Measurements from ENCODE around the gene YPEL2. TPM values are rescaled to one million over a fixed set of nuclear protein-coding genes. Genes with fewer than 3 reads are reported as not detected.
A peak's percentile ranks its signal among the peaks of the same experiment; 100 is the strongest.

The YPEL2 gene
- total RNA-seq, 4 donors from 2014 or later = 16.5 to 24.1 (median 21.8) TPM

- Histone ChIP-seq H3K4me1 (peaks cover 0 to 32% (median 11%) of the 10 kb centered on the region in 4 donors), H3K27me3 (no peaks in the 10 kb centered on the region), H3K36me3 (peaks cover 0 to 46% (median 0%) of the 10 kb centered on the region in 3 donors), H3K4me3 (no peak overlapping the region), H3K9me3 (no peaks in the 10 kb centered on the region), H3K27ac (no peak overlapping the region)
- TF ChIP-seq POLR2A (IDR thresholded peaks at IDR 0.05) (no peak), CTCF (IDR thresholded peaks at IDR 0.05) (no peak)
- no peak for DNase-seq
These were observed 24.4 kb downstream of the YPEL2 start for GRCh38 chr17:59355702-59356325.

DNA sequence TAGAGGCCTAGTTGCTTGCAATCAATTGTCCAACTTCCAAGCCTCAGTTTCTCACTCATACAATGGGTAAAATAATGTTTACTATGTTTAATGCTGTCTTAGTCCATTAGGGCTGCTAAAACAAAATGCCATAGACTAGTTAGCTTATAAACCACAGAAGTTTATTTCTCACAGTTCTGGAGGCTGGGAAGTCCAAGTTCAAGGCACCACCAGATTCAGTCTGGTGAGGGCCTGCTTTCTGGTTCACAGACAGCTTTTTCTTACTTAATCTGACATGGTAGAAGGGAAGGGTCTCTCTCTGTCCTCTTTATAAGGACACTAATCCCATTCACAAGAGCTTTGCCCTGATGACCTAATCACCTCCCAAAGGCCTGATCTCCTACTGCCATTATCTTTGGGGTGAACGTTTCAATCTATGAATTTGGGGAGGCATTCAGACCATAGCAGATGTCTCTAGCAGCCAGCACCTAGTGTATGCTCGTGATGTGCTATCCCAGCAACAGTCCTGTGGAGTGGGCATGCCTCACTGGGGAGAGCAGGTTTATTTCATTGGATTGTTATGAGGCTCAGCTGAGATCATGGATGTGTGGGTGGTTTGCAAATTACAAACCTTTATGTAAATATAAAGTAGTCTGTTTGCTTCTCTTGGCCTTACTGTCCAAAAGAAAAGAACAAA lies 25.2 kb downstream of the YPEL2 start:
- peaks cover 0 to 48% (median 0%) of the 10 kb centered on the region in 3 donors for H3K36me3 ChIP-seq
- H3K4me3 ChIP-seq = no peak overlapping the region
- TF ChIP-seq POLR2A (IDR thresholded peaks at IDR 0.05) = no peak
- no peaks in the 10 kb centered on the region for H3K27me3 ChIP-seq
- no peak overlapping the region for H3K27ac ChIP-seq
- no peaks in the 10 kb centered on the region for H3K9me3 ChIP-seq
- peaks cover 0 to 35% (median 18%) of the 10 kb centered on the region in 4 donors for H3K4me1 ChIP-seq
- no peak for DNase-seq

- H3K27ac ChIP-seq = no peak overlapping the region
- peaks cover 0 to 48% (median 0%) of the 10 kb centered on the region in 3 donors for H3K36me3 ChIP-seq
These were observed 25.8 kb downstream of the YPEL2 start for GRCh38 chr17:59357219-59357697.

GRCh38 chr17:59357929-59358328 lies 26.5 kb downstream of the YPEL2 start:
- H3K27me3 ChIP-seq = no peaks in the 10 kb centered on the region
- H3K4me3 ChIP-seq = no peak overlapping the region
- H3K36me3 ChIP-seq = peaks cover 0 to 48% (median 0%) of the 10 kb centered on the region in 3 donors
- no peaks in the 10 kb centered on the region for H3K9me3 ChIP-seq
- DNase-seq = no peak
- peak overlapping the region in 2 of 4 donors; percentile 49 to 51 for H3K27ac ChIP-seq
- peaks cover 0 to 41% (median 28%) of the 10 kb centered on the region in 4 donors for H3K4me1 ChIP-seq
- TF ChIP-seq CTCF (IDR thresholded peaks at IDR 0.05) (no peak), POLR2A (IDR thresholded peaks at IDR 0.05) (no peak)

More at GRCh38 chr17:59357219-59357697, 25.8 kb downstream of the YPEL2 start:
- H3K4me3 ChIP-seq = no peak overlapping the region
- no peak for TF ChIP-seq CTCF (IDR thresholded peaks at IDR 0.05)
- TF ChIP-seq POLR2A (IDR thresholded peaks at IDR 0.05) = no peak
- H3K4me1 ChIP-seq = peaks cover 0 to 40% (median 23%) of the 10 kb centered on the region in 4 donors
- no peaks in the 10 kb centered on the region for H3K27me3 ChIP-seq
- DNase-seq = no peak
- no peaks in the 10 kb centered on the region for H3K9me3 ChIP-seq

- H3K27me3 ChIP-seq = no peaks in the 10 kb centered on the region
- peaks cover 1 to 45% (median 40%) of the 10 kb centered on the region in 4 donors for H3K4me1 ChIP-seq
- peak overlapping the region; percentile 13 to 81 (median 71) for H3K27ac ChIP-seq
- no peak for DNase-seq
- TF ChIP-seq CTCF (IDR thresholded peaks at IDR 0.05) (no peak), POLR2A (IDR thresholded peaks at IDR 0.05) (no peak)
- no peak overlapping the region for H3K4me3 ChIP-seq
- no peaks in the 10 kb centered on the region for H3K9me3 ChIP-seq
- H3K36me3 ChIP-seq = peaks cover 0 to 21% (median 0%) of the 10 kb centered on the region in 3 donors
These were observed 29.9 kb downstream of the YPEL2 start for GRCh38 chr17:59361386-59361785.

All from Peyer's patch (tissue), 4 donors.